Medulla oblongata (tissue), 1 donor: ENCODE results near the gene ECEL1.
A peak's percentile ranks its signal among the peaks of the same experiment; 100 is the strongest.
"Not testable (repeated sequence)": the region's sequence is repeated elsewhere in the genome, so short reads cannot be mapped to it uniquely, and the experiment has no call there.

ENCODE experiments used
- DNase-seq: peaks from one replicate; pipeline ENCODE4 v3.0.0-alpha.2; 2015; ENCODE audit errors: extremely low spot score

ECEL1 gene

DNA sequence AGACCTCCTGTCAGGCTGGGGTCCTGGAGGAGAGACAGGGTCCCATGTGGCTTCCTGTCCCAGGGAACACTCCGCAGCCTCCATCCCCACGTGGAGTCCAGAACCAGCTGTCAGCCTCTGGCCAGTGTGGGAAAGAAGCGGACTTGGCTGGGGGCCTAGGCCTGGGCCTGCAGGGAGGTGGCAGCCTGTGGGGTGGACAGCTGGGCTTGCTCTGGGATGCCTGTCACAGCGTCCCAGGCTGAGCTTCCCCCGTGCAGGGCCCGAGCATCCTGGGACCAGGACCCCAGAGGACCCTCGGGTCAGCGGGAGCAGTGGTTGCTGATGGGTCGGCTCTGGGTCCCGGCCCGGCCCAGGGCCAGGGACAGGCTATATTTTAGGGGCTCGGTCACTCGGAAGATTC, 45.2 kb downstream of the ECEL1 start:
- not testable (repeated sequence) for DNase-seq

DNA sequence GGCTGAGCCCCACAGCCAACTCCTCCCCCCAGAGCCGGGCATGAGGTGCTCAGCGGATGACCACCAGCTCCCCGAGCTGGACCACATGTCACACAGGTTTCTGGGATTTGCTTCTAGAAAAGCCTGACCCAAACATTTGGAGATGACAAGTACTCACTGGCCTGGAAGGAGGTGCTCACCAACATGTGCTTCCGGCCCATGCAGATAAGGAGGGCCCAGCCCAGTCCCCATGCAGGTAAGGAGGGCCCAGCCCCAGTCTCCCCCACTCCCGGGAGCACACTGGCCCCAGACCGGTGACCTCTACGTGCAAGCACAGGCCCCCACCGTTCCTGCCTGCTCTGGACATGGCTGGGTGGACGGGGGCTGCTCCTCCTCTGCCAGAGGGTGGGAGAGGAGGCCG, 45.7 kb downstream of the ECEL1 start:
- DNase-seq: not testable (repeated sequence)

DNA sequence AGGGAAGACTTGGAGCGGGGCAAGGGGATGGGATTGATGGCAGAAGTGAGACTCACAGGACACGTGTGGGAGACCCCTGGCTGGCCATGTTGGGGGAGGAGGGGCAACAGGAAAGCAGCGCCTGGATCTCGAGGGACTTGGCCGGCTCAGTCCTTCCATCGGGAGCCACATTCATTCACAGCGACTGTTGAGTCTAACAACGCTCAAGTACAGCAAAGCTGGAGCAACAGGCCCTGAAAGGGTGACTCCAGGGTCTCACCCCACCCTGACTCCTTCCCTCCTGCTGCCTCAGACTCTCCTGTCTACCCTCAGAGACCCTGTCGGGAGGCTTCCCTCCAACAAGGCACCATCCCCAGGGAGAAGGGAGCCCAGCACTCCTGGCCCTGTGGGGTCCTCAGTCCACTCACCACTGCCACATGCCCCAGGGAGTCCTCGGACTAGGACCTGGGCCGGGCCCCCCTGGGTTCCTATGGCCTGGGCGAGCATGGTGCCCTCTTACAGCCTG, 46.4 kb downstream of the ECEL1 start:
- no peak for DNase-seq

DNA sequence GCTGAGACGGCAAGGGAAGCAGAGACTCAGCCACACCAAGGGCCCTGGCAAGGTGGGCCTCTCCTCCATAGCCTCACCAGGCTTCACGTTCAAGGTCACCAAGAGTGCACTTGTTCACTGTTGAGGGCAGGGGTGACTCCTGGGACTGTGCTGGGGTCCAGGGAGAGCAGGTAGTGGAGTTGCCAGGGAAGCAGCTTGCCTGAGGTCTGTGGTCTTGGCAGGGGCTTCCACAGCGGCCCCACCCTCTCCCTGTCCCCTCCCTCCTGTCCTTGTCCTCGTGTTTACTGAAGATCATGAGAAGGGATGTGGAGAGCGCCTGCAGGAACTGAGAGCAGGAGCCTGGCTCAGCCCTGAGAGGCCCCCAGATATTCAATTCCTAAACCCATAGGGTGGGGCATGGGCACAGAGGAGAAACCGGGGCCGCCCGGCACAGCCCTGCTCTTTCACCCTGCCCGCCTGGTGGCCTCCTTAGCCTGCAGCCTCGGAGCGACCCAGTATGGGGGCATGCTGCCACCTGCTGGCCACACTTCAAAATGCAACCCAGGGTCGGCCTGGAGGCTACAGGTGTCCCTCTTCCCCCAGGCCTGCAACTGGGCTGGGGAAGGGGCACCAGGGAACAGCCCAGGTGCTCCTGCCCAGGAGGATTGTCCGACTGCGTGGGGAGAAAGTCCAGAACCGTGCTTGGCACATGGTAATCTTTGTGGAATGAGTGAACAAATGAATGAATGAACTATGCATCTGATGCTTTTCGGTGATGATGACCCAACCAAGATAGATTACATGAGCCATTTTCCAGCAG, 47.2 kb downstream of the ECEL1 start:
- DNase-seq: peak; percentile 76

DNA sequence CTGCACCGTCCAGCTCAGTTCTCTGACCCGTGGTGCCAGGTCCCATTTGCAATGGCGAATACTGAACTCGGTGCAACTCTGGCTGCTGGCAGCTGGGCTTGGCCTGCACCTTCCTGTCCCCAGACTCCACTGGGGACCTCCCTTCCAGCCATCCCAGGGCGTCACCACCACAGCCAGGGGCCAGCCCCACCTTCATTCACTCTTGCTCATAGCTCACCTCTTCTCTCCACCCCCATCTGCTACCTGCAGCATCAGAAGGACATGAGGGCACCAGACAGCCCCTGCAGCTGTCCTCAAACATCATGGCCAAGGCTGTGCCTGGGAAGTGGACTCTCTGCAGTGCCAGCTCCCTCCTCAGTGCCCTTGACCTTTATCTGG, 47.9 kb downstream of the ECEL1 start:
- no peak for DNase-seq

DNA sequence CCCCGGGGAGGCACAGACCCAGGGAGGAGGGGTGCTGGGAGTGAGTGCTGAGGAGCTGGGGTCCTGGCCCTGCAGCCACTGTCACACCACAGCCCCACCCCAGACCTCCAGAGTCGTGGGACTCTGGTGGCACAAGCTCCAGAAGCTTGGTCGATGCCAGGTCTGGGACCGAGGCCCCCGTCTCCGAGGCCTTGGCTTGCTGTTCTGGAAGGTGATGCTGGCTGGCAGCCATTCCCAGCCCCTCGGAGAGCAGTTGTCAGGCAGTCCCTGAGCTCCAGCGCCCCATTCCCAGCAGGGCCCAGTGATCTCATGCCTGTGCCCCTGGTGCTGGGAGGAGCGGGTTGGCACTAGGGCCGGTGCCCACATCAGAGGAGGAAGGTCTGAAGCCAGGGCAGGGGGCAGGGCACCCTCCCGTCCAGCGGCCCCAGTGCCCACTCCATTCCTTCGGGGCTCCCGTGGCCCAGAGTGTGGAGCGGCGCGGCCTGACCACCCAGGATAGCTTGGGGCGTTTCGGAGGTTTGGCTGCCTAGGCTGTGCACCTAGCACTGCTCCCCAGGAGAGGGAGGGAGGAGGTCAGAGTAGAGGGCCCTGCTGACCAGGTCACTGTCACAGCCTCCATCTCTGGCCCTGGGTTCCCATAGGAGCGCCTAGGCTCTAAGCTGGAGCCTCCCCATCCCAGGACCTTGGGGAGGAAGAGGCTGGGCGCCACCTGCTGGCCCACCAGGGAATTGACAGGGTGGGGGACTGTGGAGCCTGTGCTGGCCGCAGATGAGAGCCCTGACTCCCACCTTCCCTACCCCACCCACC, 48.5 kb downstream of the ECEL1 start:
- no peak for DNase-seq

DNA sequence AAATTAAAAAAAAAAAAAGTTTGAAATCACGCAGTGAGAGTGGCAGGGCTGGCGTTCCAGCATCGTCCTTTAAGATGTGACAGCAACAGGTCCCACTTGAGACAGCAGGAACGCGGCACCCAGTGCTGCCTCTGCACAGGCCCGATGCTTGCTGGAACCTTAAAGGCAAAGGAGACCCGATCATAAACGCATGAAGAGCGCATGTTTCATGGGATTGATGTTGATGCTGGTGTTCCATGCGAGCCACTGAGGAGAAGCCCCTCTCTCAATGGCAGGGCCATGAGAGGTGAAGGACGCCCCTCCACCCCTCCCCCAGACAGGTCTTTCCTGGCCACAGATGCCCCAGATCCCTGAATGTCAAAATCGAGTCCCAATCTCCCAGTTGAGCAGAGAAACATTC, 49.5 kb downstream of the ECEL1 start:
- no peak for DNase-seq

DNA sequence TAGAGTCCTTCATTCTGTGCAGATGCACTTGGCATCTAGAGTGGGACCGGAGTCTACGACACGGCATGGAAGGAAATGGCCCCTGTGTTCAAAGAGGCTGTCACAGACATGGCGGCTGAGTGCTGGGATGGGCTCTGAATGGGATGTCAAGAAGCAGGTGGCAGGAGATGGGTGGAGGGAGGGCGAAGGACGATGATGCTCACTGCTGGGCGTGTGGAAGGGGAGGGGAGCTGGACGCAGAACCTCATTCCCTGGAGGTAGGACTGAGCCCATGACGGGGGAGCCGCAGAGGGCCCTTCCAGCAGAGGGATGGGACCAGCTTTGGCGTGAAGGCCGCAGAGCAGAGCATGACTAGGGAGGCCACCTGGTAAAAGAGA, 50.5 kb downstream of the ECEL1 start:
- DNase-seq: no peak

DNA sequence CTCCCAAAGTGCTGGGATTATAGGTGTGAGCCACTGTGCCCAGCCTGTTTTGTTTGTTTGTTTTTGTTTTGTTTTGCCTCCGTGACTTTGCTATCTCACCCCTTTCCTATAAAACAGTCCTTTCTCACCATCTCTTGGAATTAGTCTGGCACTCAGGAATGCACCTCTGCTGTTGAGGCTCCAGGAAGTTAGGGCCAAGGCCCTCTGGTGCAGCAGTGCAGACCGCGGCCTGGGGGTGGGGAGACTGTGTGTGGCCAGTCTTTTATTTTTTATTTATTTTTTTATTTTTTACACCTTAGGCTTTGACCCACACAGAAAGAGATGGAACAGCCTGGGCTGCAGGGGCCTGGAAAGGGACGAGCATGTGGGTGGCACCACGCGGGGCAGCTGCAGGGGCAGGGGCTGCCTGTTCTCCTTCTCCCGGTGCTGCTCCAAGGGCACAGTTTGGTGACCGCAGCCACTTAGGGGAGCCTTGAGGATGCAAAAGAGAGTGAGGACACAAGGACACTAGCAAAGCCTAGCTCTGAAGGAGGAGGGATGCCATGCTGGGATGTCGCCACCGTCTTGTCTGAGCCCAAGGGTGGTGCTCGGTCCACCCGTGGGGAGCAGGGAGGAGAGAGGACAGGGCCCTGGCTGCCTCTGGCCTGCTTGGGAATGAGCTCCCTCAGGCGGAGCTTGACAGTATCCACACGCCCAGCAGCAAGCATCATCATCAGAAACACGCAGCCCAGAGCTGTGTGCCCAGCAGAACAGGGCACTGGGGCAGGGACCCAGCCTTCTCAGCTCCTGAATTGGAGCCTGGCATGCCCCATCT, 51.0 kb downstream of the ECEL1 start:
- no peak for DNase-seq

DNA sequence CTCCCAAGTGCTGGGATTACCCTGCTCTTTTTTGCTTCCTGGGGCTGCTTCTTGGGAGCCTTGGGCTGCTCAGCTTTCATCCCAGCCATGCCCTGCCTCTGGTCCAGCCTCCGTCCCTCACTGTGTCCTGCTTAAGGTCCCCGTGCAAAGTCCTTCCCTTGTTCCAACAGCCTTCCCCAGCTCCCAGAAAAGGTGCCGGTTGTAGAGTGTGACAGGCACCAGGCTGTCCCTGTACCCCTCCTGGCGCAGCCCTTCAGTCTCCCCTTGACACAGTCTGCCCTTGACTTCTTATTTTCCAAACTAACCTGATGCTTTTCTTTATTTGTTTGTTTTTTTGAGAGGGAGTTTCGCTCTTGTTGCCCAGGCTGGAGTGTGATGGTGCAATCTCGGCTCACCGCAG, 51.8 kb downstream of the ECEL1 start:
- no peak for DNase-seq

DNA sequence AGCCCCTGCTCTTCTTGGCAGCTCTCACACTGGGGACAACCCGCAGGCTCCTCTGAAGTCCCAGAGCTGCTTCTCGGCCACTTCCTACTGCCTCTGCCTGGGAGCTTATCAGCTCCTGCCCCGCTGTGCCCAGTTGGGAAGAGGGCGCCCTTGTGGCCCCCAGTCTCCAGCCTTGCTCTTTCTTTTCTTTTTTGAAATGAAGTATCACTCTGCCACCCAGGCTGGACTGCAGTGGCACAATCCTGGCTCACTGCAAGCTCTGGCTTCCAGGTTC, 52.3 kb downstream of the ECEL1 start:
- no peak for DNase-seq

DNA sequence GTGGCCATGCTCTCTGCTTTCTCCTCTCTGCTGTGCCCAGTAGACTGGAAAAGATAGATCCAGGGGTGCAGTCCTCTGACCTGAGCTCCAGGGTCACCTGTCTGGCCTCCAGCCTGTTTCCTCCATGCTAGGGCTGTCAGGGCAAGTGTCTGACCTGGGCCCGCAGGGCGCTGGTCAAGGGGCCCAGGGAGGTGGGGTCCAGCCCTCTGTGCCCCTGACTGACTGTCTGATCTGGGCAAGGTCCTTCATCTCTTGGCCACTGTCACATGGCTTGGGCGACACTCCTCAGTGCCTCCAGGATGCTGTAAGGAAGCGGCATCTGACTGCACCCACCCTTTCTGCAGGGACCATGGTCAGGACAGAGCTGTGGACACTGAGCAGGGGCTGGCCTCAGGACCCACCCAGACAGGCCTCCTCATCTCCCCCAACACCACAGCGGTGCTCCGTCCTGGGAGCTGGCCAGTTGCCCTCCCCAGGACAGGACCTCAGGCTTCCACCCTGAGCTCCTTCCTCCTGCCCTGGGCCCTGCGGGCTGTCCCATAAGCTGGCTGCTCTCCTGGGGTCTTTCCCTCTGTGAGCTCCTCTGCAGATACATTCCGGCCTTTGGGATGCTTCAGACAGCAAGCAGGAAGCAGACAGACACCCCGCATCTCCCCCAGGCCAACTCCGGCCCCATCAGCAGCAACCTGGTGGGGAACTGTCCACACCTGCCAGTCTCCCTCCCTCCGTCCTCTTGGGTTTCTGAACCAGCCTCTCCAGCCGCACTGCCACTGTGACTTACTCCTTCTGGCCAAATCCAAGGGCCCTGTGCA, 52.9 kb downstream of the ECEL1 start:
- no peak for DNase-seq

DNA sequence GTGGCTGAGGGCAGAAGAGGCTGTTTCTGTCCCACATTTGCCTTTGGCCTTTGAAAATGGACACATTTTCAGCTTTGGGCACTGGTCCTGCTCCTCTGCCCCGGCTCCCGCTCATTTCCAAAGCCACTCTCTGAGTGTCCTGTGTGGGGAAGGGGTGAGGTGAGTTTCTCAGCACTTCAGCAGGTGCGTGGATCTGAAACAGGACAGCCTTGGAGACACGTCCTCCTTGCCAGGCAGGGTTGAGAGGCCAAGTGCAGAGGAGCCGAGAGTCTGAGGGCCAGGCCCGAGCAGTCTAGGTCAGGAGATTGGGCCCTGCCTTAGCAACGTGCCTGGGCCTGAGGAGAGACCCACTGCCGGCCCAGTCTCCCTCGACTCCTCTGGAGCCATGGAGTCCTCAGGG, 53.5 kb downstream of the ECEL1 start:
- DNase-seq: no peak

DNA sequence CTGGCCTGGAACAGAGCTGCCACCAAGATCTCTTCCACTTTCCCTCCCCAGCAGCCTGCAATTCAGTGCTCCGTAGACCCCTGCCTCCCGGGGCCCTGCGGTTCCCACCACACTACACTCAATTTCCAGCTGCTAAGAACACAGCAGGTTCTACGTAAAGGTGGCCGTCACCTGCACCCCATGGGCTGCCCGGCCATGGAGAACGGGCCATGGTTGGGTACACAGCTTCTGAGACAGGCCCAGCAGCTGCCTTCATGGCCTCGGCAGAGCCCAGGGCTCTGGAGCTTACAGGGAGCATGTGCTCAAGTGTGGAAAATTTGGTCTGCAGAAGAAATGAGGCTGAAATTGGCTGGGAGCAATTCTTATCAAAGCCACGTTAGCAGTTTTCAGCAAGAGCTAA, 54.0 kb downstream of the ECEL1 start:
- not testable (repeated sequence) for DNase-seq

DNA sequence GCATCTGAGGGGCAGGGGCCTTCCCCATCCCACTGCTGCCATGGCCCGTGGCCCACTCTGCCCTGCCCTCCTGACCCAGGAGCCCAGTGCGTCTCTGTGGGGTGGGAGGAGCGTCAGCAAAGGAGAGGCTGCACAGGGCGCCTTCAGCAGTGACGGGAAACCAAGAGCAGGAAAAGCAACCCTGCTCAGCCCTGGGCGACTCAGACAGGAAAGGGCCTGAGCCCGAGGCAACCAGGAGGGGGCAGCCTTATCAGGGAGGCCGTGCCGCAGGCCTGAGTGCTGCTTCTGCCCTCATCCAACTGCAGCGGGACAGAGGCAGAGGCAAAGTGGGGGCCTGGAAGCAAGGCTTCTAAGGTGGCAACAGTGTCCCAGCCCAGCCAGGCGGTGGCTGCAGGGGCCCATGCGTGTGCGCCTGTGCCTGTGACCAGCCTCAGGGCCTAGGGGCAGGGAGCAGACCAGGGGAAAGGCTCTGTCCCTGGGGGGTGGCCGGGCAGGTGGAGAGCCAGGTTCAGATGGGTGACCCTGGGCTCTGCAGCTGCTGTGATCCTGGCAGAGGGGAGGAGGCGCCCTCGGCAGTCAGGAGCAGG, 54.9 kb downstream of the ECEL1 start:
- no peak for DNase-seq

DNA sequence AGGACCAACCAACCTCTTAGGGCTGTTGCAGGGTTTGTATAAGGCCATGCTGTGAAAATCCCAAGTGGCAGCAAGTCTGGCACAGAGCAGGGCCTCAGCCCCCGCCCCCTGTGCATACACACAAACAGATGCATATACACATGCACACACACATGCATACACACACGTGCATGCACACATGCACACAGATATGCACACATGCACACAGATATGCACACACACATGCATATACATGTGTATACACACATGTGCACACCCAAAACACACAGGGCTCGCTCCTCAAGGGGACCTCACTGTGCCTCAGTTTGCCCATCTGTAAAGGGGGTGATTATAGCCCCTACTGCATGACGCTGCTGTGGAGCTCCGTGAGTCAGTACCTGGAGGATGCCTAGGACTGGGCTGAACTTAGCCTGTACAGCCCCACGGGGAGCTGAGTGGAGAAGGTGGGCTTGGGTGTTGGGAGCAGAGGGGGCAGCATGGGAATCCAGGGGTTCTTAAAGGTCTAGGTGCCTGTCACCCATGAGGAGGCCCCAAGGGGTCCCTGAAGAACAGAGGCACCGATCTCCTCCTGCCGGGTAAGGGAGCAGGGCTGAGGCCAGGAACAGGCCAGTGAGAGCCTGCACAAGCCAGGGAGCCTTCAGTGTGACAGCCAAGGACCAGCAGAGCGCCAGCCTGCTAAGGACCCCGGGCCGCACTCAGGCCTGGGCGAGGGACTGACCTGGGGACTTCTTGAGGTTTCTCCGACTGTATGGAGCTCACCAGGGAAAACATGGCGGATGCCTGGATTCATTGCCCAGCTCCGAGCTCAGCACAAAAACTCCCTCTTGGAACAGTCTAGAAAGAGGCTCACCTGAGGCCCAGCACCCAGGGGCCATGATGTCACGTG, 55.7 kb downstream of the ECEL1 start:
- no peak for DNase-seq
